Stimulated activated CD4-positive, alpha-beta T cell treated with anti-CD3 and anti-CD28 coated beads, Interleukin-1b, Interleukin-23, amount 100 ng/mL, for 24 hours (primary cell): ENCODE measurements around the gene POP5.

Source experiments
- DNase-seq, 4 experiments: peaks; one replicate each; pipeline ENCODE4 v3.0.0-alpha.2; 2020; ENCODE audit warnings: low read depth in 4 of 4, low spot score in 1 of 4

The POP5 gene

GRCh38 chr12:120590741-120591407, 9.7 kb upstream of the POP5 start:
- DNase-seq: no peak

DNA sequence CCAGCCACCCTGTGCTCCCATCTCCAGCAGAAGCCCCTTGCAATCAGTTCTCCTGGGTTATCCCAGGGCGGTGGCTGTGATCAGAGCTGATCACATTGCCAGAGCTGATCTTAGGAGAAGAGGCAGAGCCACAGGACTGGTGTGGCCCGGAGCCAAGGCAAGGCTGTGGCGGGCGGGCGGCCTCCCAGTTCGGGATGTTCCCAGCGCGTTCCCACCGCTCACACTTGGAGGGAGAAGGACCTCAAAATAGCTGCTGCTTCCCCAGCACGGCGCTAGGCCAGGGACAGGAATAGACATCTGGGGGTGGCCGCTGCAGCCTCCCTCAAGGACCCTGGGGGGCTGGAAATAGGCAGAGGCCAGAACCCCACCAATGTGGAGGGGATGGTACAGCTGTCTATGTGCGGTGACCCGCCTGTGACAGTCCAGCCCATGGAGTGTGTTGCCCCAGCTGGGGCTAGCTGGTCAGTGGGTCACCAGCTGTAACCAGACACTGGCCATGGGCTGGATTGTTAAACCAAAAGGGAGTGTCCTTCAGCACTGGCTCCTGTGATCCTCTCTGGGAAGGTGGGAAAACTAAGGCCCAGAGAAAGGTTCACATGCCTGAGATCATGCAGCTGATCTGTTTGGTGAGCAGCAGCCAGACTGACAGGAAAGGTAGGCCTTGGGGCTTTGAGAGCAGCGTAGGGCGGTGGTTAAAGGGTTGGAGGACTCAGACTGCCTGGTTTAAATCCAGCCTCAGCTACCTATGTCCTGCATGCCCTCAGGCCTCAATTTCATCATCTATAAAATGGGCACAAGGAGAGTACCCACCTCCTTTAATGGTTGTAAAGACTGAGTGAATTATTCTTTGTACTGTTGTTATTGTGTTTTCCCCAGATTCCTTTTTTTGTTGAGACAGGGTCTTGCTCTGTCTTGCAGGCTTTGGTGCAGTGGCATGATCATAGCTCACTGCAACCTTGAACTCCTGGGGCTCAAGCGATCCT, 8.0 kb upstream of the POP5 start:
- DNase-seq: no peak

DNA sequence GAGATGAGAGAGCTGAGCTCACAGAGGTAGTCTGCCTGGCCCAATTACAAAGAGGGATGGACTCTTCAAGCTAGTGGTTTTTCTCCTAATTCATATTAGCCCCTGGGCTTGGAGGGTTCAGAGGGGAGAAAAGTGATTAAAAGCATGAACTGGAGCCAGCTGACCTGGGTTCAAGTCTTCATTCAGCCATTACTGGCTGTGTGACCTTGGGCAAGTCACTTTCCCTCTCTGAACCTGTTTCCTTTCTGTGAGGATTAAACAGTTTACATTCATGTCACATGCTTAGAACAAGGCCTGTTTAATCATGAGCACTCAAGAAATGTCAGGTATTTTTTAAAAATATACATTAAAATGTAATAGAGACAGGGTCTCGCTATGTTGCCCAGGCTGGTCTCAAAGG, 7.2 kb upstream of the POP5 start:
- DNase-seq: no peak

- DNase-seq: no peak
Observed at GRCh38 chr12:120586860-120587259, 5.7 kb upstream of the POP5 start.

- no peak for DNase-seq
Observed at GRCh38 chr12:120586206-120586605, 5.0 kb upstream of the POP5 start.

GRCh38 chr12:120584343-120585149, 3.3 kb upstream of the POP5 start:
- DNase-seq: peak in 3 of 4 experiments; percentile 36 to 45 (median 37)

GRCh38 chr12:120583478-120584030, 2.4 kb upstream of the POP5 start:
- DNase-seq: peak; percentile 74 to 86 (median 76)

DNA sequence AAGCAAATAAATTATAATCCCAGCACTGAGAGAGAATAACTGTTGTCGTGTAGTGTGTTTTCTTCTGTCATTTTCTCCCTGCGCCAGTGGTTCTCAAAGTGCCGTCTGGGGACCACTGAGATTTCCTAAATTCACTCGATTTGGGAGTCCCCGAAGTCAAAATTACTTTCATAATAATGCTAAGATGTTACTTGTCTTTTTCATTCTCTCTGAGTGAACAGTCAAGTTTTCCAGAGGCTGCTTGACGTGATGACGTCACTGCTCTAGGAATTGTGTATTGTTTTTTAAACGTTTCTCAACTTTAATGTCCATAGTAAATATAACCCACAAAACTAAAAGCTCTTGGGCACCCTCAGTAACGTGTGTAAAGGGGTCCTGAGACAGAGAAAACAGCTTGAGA, 796 bp upstream of the POP5 start:
- DNase-seq: no peak

DNA sequence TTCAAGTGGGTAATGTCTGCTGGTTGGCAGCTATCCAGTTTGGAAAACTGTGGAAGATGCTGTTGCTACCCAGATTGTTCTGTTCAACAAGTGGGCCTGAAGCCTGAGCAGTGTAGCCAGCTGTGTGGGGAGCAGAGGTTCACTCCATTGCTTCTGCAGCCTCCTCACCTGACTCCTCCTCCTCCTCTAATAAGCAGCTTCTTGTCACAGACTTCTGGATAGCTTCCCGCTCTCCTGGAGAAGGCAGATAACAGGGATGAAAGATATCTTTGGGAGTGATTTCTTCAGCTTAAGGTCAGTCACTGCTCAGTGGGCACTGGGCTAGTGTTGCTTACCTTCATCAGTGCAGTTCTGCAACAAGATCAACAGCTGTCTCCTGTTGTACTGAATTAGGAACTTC, 2.0 kb downstream of the POP5 start:
- DNase-seq: no peak

GRCh38 chr12:120574106-120574505, 7.1 kb downstream of the POP5 start:
- no peak for DNase-seq

- no peak for DNase-seq
Observed at GRCh38 chr12:120573560-120573959, 7.6 kb downstream of the POP5 start.

GRCh38 chr12:120571299-120571698, 9.9 kb downstream of the POP5 start:
- DNase-seq: no peak

DNA sequence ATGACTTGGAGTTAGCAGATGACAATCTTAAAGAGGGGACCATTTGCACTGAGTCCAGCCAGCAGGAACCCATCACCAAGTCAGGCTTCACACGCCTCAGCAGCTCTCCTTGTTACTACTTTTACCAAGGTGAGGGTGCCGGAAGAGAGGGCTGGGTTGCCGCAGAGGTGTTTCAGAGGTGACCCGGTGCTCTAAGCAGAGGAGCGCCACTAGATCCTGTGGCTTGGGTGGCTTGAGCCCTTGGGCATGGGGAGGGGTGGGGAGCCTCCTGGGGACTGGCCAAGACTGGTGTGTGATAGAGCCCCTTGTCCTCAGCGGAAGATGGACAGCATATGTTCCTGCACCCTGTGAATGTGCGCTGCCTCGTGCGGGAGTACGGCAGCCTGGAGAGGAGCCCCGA, 17.7 kb downstream of the POP5 start:
- DNase-seq: no peak

DNA sequence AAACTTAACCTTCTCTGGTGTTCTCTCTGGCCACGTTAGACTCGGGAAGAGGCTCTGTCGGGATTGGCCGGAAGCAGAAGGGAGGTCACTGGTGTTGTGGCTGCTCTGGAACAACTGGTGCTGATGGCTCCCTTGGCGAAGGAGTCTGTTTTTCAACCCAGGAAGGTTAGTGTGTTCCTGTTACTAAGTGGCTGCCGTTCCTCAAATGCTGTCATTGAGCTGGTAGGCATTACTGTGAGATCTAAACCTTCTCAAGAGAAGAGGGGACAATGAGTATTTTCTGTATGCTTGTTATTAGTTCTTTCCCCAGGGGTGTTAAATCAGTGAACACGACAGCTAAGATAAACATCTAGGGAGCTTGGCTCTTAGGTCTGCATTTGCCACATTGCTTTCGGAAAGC, 18.3 kb downstream of the POP5 start:
- no peak for DNase-seq

- DNase-seq: no peak
Observed at GRCh38 chr12:120557589-120557988, 23.6 kb downstream of the POP5 start.

- DNase-seq: no peak
Observed at GRCh38 chr12:120554678-120555077, 26.5 kb downstream of the POP5 start.

GRCh38 chr12:120546050-120546386, 35.2 kb downstream of the POP5 start:
- no peak for DNase-seq

GRCh38 chr12:120544691-120545090, 36.5 kb downstream of the POP5 start:
- DNase-seq: no peak

GRCh38 chr12:120542166-120542565, 39.0 kb downstream of the POP5 start:
- no peak for DNase-seq

DNA sequence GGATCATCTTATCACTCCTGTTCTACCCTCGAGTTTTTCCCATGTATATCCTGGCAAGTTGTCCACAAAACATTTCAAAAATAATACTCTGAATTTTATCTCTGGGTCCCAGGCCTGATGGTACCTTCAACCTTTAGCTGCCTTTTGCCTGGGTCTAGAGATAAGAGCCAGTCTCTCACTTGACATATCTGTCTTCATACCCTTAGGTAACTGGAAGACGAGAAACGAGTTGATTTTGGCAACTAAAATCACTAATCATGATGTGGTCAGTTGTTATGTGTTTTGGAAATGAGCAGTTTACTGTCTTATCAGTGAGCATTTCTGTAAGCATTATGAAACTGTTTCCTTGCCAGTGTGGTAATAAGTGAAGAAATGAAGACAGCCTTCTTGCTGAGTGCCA, 40.8 kb downstream of the POP5 start:
- DNase-seq: no peak

- no peak for DNase-seq
Observed at GRCh38 chr12:120539303-120539702, 41.9 kb downstream of the POP5 start.
